Measurements from ENCODE around the gene ASNSD1.

The ASNSD1 gene

DNA sequence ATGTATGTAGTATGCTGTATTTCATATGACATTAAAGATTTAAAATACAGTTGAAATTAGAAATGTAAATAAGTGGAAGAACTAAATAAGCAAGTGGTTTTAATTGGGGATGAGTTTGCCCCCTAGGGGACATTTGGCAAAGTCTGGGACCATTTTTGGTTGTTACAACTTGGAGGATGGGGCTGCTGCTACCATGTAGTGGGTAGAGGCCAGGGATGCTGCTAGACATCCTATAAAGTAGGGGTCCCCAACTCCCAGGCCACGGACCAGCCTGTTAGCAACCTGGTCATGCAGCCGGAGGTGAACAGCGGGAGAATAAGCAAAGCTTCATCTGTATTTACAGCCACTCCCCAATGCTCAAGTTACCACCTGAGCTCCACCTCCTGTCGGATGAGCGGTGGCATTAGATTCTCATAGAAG lies 27.9 kb upstream of the ASNSD1 start:
- TF ChIP-seq GATA2 (IDR thresholded peaks at IDR 0.05; ENCODE audit: low read depth, low read length) (no peak), GATA3 (IDR thresholded peaks at IDR 0.05; ENCODE audit: low read depth, low read length) (no peak)

DNA sequence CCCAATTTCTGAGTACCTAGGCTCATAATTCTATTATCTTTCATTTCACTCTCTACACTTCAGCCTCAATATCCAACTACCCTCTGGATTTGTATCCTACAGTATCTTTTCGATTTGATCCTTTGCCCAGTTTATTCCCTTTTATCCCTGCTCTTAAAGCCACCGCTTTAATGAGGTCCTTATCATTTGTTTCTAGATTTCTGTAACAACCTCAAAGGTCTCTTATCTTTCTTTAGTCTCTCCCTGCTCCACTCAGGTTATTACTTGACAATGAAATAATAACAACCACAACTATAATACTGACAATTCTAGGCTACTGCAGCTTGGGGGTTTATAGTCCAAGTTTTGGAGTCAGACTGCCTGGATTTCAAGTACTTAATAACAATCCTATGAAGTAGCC lies 25.9 kb upstream of the ASNSD1 start:
- TF ChIP-seq GATA2 (IDR thresholded peaks at IDR 0.05; ENCODE audit: low read depth, low read length) (no peak), GATA3 (IDR thresholded peaks at IDR 0.05; ENCODE audit: low read depth, low read length) (no peak)

DNA sequence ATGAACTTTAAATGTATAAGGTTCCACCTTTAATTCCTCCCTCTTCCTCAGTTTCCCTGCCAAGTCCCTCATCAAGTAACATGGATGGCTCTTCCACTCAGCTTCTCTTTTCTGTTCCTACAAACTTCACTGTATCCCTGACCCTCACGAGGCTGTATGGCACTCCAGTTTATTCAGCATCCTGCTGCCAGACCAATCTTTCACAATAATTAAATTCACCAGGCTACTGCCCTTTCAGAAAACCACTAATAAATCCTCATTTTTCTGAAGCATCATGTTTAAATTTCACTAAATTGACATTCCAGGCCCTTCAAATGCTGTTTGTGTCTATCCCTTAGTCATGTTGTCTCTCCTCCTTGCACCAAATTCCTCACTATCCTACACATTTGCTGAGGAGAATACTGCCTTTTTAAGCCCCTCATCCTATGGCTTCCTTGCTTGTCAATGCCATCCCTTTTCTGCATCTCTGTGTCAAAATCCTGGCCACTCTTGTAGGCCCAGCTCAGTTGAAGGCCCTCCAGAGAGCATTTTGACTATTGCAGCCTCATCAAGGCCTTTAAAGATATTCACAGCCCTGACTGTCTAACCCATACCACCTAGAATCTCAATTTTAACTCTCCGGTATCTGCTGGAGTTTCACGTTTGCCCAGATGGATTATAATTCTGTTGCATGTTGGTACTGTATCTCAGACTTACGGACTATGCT lies 22.8 kb upstream of the ASNSD1 start:
- TF ChIP-seq GATA2 (IDR thresholded peaks at IDR 0.05; ENCODE audit: low read depth, low read length) (no peak), GATA3 (IDR thresholded peaks at IDR 0.05; ENCODE audit: low read depth, low read length) (no peak)

DNA sequence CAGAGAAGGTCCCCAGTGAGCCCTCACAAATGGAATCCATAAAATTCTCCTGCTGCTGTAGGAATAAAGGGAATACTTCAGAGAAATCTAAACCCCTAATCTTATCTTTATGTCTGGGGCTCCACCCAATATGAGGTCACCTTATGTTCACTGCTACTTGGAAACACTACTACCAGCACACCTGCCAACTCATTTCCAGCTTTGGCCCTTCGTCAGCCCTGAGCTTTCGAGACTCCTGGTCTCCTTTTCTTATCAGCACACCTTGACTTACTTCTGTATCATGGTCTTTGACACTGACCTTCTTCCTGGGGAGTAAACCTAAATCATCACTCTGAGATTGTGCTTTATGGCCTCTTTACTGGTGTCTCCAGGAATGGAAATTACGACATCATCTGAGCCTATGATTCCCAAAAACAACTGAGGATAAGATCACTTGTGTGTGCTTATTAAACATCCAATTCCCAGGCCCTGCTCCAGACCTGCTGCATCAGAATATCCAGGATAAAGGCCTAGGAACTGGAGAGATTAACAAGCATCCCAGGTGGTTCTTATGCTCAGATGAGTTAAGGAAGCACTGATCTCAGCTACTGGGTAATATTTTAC lies 22.2 kb upstream of the ASNSD1 start:
- TF ChIP-seq GATA3 (IDR thresholded peaks at IDR 0.05; ENCODE audit: low read depth, low read length) (no peak), GATA2 (IDR thresholded peaks at IDR 0.05; ENCODE audit: low read depth, low read length) (no peak)

DNA sequence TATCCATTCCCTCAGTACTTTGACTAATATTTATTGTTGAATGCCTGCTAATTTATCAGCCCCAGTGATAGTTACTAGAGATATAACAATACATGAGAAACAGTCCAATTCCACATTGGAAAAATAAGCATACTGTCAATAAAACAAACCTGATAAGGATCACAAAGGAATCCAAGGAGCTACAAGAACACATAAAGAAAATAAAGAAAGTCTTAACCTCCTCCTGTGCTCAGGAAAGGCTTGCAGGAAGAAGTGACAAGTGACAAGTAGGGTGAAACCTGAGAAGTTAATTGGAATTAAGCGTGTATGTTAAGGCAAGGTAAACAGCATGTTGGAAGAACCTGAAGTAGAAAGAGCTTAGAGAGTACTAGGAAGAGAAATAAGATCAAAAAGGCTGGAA lies 20.3 kb upstream of the ASNSD1 start:
- no peak for TF ChIP-seq GATA3 (IDR thresholded peaks at IDR 0.05; ENCODE audit: low read depth, low read length)
- no peak for TF ChIP-seq GATA2 (IDR thresholded peaks at IDR 0.05; ENCODE audit: low read depth, low read length)

DNA sequence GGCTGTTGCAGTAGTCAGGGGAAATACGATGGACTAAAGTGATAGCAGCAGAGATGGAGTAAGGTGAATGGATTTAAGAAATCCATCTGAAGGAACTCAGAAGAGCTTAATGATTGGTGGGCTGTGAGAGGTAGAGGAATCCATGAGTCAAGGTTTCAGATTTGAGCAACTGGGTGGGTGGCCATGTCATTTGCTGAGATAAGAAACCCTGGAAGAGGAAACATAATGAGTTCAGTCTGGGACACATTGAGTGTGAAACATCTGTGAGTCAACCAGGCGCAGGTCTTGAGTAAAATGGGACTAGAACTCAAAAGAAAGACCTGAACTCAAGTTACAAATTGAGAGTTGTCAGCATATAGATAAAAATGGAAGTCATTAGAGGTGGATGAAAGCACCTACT lies 19.7 kb upstream of the ASNSD1 start:
- TF ChIP-seq GATA3 (IDR thresholded peaks at IDR 0.05; ENCODE audit: low read depth, low read length) = no peak
- TF ChIP-seq GATA2 (IDR thresholded peaks at IDR 0.05; ENCODE audit: low read depth, low read length) = no peak

DNA sequence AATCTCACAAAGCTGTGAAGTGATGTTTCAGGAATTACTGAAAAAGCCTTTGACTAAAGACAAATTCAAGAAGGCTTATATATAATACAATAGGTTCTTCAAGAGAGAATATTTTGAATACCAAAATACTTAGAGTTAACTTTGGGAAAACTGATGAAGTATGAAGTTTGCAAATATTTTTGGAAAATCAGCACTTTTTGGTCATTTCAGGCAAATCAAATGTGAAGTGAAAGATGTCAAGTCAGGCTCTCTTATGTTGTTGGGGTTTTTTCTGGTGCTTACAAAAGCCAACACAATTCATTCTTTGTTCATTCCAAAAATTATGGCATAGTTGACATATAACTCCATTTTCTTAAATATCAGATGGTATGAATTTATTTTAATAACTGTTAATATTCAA lies 14.7 kb upstream of the ASNSD1 start:
- TF ChIP-seq GATA2 (IDR thresholded peaks at IDR 0.05; ENCODE audit: low read depth, low read length) (no peak), GATA3 (IDR thresholded peaks at IDR 0.05; ENCODE audit: low read depth, low read length) (no peak)

DNA sequence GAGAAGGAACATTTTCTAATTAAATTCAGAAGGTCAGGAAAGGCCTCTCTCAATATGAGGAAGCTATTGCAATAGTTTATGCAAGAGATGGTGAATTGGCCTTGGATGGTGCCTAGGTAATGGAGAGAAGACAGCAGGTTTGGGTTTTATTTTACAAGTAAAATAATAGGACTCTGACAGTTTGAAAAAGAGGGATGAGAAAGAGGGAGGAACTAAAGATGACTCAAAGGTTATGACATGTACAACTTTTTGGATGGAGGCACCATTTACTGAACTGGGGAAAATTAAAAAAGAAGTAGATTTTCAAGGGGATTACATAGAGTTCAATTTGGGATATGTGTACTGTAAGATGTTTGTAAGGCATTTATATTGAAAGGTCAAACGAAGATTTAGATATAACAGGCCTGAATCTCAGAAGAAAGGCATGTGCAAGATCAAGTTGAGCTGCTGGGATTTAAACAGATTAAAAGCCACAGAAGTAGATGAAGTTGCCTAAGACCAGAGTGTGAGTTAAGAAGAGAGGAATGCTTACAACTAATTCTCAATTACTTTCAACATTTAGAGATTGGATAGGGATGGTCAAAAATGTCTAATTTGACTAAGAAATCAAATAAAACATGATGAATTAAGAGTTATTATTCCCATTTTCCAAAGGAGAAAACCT lies 12.3 kb upstream of the ASNSD1 start:
- TF ChIP-seq GATA3 (IDR thresholded peaks at IDR 0.05; ENCODE audit: low read depth, low read length) (no peak), GATA2 (IDR thresholded peaks at IDR 0.05; ENCODE audit: low read depth, low read length) (no peak)

DNA sequence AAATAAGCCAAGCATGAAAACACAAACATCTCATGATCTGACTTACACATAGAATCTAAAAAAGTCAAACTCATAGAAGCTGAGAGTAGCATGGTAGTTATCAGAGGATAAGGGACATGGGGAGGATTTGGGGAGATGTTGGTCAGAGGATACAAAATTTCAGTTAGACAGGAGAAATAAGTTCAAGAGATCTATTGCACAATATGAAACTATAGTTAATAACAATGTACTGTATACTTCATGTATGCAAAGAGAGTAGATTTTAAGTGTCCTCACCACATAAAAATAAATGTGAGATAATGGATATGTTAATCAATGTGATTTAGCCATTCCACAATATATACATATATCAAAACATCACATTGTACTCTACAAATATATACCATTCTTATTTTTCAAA lies 10.0 kb upstream of the ASNSD1 start:
- TF ChIP-seq GATA3 (IDR thresholded peaks at IDR 0.05; ENCODE audit: low read depth, low read length) (no peak), GATA2 (IDR thresholded peaks at IDR 0.05; ENCODE audit: low read depth, low read length) (no peak)

DNA sequence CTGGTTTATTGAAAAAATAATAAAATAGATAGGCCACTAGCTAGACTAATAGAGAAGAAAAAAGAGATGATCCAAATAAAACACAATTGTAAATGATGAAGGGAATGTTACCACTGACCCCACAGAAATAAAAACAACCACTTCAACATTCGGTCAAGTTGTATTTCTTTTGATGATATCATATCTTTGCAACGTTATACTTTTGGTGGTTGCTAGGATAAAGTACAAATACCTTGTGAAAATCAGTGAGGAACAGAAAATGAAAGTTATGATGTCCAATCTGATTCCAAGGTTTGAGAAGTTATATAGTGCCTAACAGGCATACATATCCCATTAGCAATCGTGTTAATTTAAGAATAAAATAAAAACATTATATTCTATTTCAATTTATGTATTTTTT lies 6.6 kb upstream of the ASNSD1 start:
- TF ChIP-seq GATA2 (IDR thresholded peaks at IDR 0.05; ENCODE audit: low read depth, low read length) (no peak), GATA3 (IDR thresholded peaks at IDR 0.05; ENCODE audit: low read depth, low read length) (no peak)

DNA sequence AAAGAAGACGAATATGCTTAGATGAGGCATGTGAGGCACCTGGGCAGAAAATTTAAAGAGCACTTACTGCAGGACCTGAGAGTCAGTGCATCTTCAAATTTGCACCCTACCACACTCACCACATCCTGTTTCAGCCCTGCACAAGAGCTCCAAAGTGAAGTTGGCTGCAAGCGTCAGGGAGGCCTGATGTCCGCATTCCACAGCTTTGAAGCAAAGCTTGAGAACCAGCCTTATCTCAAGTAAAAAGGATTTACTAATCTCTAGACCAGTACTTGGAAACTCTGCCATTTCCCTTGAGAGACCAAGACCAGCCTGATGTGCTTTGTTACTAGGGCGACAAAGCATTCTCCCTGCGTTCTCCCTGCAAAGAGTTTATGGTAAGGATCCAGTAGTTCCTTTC lies 3.4 kb upstream of the ASNSD1 start:
- TF ChIP-seq GATA3 (IDR thresholded peaks at IDR 0.05; ENCODE audit: low read depth, low read length) (no peak), GATA2 (IDR thresholded peaks at IDR 0.05; ENCODE audit: low read depth, low read length) (no peak)

DNA sequence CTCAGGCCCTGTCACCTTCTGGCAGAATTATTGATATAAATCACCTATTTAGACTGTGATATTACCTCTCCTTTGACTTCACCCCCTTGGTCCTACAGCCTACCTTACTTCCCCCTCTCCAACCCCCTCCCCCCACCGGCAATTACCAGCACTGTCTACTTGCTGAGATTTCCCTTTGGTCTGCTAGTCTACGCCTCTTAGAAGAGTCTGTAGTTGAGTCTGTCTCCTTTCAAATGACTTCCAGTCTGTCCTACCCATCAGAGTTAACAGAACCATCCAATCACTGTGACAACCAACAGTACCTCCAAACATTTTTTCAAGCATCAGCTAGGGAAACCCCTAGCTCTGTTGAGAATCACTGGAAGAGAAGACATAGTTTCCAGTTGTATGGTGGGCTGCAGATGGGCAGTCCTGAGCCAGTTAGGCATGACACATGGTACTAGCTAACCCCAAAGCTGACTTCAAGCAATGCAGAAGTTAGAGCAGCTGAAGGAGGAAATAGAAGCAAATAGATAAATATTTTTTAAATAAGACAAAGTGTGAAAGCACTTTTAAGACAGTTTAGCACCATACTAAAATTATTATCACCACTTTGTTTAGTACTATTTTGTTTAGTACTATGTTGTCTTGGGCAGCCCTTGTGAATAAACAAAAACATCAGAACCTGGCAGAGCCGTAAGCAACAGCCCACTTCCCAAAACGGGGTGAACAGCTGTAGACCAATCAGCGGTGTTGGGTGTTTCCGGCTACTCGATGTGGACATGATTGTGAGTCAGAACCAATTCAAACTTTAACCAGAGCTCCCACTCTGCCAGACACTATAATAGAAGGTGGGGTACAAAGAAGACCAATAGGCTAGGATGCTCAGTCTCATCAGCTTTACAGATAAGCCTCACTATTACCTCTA lies 2.7 kb upstream of the ASNSD1 start:
- TF ChIP-seq GATA3 (IDR thresholded peaks at IDR 0.05; ENCODE audit: low read depth, low read length) (no peak), GATA2 (IDR thresholded peaks at IDR 0.05; ENCODE audit: low read depth, low read length) (no peak)

DNA sequence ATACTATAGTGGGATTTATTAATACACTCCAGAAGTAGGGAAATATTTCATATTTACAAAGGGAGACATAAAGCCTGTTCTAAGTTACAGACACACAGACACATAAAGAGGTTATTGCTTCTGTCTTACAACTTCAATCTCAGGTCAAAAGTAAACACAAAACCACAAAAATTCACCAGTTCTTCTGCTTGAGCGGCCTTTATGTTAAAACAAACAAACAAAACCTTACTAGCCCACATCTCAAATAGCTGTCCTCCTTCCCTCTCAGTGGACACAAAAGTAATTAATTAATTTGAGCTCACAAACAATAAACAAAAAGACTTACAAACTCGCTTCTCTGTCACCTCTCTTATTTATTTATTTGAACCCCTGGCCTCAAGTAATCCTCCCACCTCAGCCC lies 1.5 kb upstream of the ASNSD1 start:
- TF ChIP-seq GATA3 (IDR thresholded peaks at IDR 0.05; ENCODE audit: low read depth, low read length) (no peak), GATA2 (IDR thresholded peaks at IDR 0.05; ENCODE audit: low read depth, low read length) (no peak)

DNA sequence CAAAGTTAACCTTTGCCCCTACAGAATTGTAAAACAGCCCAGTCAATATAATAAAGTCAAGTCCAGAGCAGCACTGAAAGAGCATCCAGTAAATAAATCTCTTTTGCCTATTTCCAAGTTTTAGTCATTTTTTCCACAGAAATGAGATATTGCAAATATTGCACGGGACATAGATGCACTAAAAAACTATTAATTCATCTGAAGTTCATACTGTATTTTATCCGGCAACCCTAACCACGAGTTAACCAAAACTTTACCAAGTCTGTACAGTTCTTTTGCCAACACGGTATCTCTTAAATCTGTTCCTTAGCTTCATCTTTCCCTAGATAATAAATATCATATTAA lies 484 bp upstream of the ASNSD1 start:
- no peak for TF ChIP-seq GATA2 (IDR thresholded peaks at IDR 0.05; ENCODE audit: low read depth, low read length)
- no peak for TF ChIP-seq GATA3 (IDR thresholded peaks at IDR 0.05; ENCODE audit: low read depth, low read length)

All from SH-SY5Y (cell line).